HEK293 (cell line): Measurements from ENCODE around the gene KCNV2.

Experiments used
- CTCF ChIA-PET: fragments of 350-600 bp; formaldehyde crosslinking; extraction: SDS; loops from one replicate; lab custom pipeline; 2021; ENCODE audit warnings: antibody characterized with exemption; lab: Yijun Ruan, JAX
- POLR2A ChIA-PET: fragments of 300-600 bp; formaldehyde crosslinking; extraction: SDS; loops from one replicate; lab custom pipeline; 2020; ENCODE audit warnings: antibody characterized with exemption, inconsistent platforms; lab: Yijun Ruan, JAX
- H3K27ac ChIP-seq: fragments of 200-500 bp; sonication (Bioruptor generic); 2 replicates; pipeline ENCODE4 v1.5.1; 2014; ENCODE audit warnings: low read depth, low read length, control low read depth, inconsistent platforms; ENCODE audit errors: extremely low read depth
- H3K36me3 ChIP-seq, 2 experiments: fragments of 200-500 bp in 1 of 2; sonication (Bioruptor generic) in 1 of 2; 1 replicate in 1 of 2; 2 replicates in 1 of 2; pipeline ENCODE4 v1.5.1; 2014 to 2017; ENCODE audit warnings: inconsistent platforms in 2 of 2, low read length in 2 of 2; ENCODE audit not compliant: control insufficient read depth in 2 of 2, insufficient read depth in 1 of 2
- H3K4me1 ChIP-seq: fragments of 200-500 bp; sonication (Bioruptor generic); 2 replicates; pipeline ENCODE4 v1.5.1; 2014; ENCODE audit warnings: mild to moderate bottlenecking, low read length, inconsistent platforms; ENCODE audit not compliant: control insufficient read depth, insufficient read depth
- H3K4me3 ChIP-seq: 2 replicates; pipeline ENCODE4 v1.5.1; 2011; ENCODE audit warnings: low read depth, mild to moderate bottlenecking, control low read depth, low read length, moderate library complexity
- H3K9me3 ChIP-seq: fragments of 200-500 bp; sonication (Bioruptor generic); 2 replicates; pipeline ENCODE4 v1.5.1; 2014; ENCODE audit warnings: low read depth, low read length, inconsistent platforms; ENCODE audit not compliant: control insufficient read depth, insufficient read depth
- GLIS2 ChIP-seq: fragments of 450-650 bp; formaldehyde crosslinking; IDR thresholded peaks from 2 replicates; pipeline ENCODE4 v1.5.1; 2016; ENCODE audit warnings: missing biosample characterization, missing genetic modification characterization
- RBAK ChIP-seq: fragments of 450-650 bp; formaldehyde crosslinking; IDR thresholded peaks from 2 replicates; pipeline ENCODE4 v1.5.1; 2016; ENCODE audit warnings: missing biosample characterization, missing genetic modification characterization
- REPIN1 ChIP-seq: fragments of 450-650 bp; formaldehyde crosslinking; IDR thresholded peaks from 2 replicates; pipeline ENCODE4 v1.5.1; 2017; ENCODE audit warnings: missing biosample characterization, missing genetic modification characterization, low read depth
- SALL2 ChIP-seq: fragments of 450-650 bp; formaldehyde crosslinking; IDR thresholded peaks from 2 replicates; pipeline ENCODE4 v1.5.0; 2017; ENCODE audit warnings: missing biosample characterization, mild to moderate bottlenecking, missing genetic modification characterization, borderline replicate concordance
- SCRT2 ChIP-seq: fragments of 450-650 bp; formaldehyde crosslinking; IDR thresholded peaks from 2 replicates; pipeline ENCODE4 v1.5.1; 2016; ENCODE audit warnings: missing biosample characterization, missing genetic modification characterization
- SETDB1 ChIP-seq: IDR thresholded peaks from one replicate; pipeline ENCODE4 v1.6.1; 2017; ENCODE audit warnings: mild to moderate bottlenecking, low read length, moderate library complexity, mixed read lengths; ENCODE audit not compliant: insufficient read length
- SP2 ChIP-seq: fragments of 450-650 bp; formaldehyde crosslinking; IDR thresholded peaks from 2 replicates; pipeline ENCODE4 v1.5.1; 2016; ENCODE audit warnings: missing biosample characterization, missing genetic modification characterization
- ZBTB1 ChIP-seq: fragments of 450-650 bp; formaldehyde crosslinking; IDR thresholded peaks from 2 replicates; pipeline ENCODE4 v1.5.1; 2016; ENCODE audit warnings: missing biosample characterization, missing genetic modification characterization
- ZFP37 ChIP-seq: fragments of 450-650 bp; formaldehyde crosslinking; IDR thresholded peaks from 2 replicates; pipeline ENCODE4 v1.5.1; 2016; ENCODE audit warnings: missing biosample characterization, missing genetic modification characterization
- ZNF157 ChIP-seq: fragments of 450-650 bp; formaldehyde crosslinking; IDR thresholded peaks from 2 replicates; pipeline ENCODE4 v1.5.1; 2016; ENCODE audit warnings: missing biosample characterization, missing genetic modification characterization
- ZNF175 ChIP-seq: fragments of 450-650 bp; formaldehyde crosslinking; IDR thresholded peaks from 2 replicates; pipeline ENCODE4 v1.5.1; 2016; ENCODE audit warnings: missing biosample characterization, missing genetic modification characterization
- ZNF202 ChIP-seq: fragments of 450-650 bp; formaldehyde crosslinking; IDR thresholded peaks from 2 replicates; pipeline ENCODE4 v1.5.1; 2016; ENCODE audit warnings: missing biosample characterization, missing genetic modification characterization, borderline replicate concordance
- ZNF23 ChIP-seq: fragments of 450-650 bp; formaldehyde crosslinking; IDR thresholded peaks from 2 replicates; pipeline ENCODE4 v1.5.1; 2016; ENCODE audit warnings: missing biosample characterization, missing genetic modification characterization, borderline replicate concordance
- ZNF239 ChIP-seq: fragments of 450-650 bp; formaldehyde crosslinking; IDR thresholded peaks from 2 replicates; pipeline ENCODE4 v1.5.1; 2016; ENCODE audit warnings: missing biosample characterization, missing genetic modification characterization
- ZNF24 ChIP-seq: fragments of 450-650 bp; formaldehyde crosslinking; IDR thresholded peaks from 2 replicates; pipeline ENCODE4 v1.5.1; 2016; ENCODE audit warnings: missing biosample characterization, missing genetic modification characterization
- ZNF274 ChIP-seq, 2 experiments: fragments of 200-500 bp in 1 of 2; fragments of 450-650 bp in 1 of 2; sonication (Bioruptor generic) in 1 of 2; formaldehyde crosslinking in 1 of 2; IDR thresholded peaks; 2 replicates each; pipeline versions ENCODE4 v1.5.1 to v1.6.1; 2014 to 2016; ENCODE audit warnings: borderline replicate concordance in 1 of 2, inconsistent platforms in 1 of 2, low read length in 1 of 2, missing biosample characterization in 1 of 2, missing genetic modification characterization in 1 of 2
- ZNF302 ChIP-seq: fragments of 450-650 bp; formaldehyde crosslinking; IDR thresholded peaks from 2 replicates; pipeline ENCODE4 v1.5.1; 2016; ENCODE audit warnings: missing biosample characterization, missing genetic modification characterization, low read depth
- ZNF335 ChIP-seq: fragments of 450-650 bp; formaldehyde crosslinking; conservative IDR thresholded peaks from 2 replicates; pipeline ENCODE4 v1.5.1; 2016; ENCODE audit warnings: missing biosample characterization, missing genetic modification characterization
- ZNF404 ChIP-seq: fragments of 450-650 bp; formaldehyde crosslinking; IDR thresholded peaks from 2 replicates; pipeline ENCODE4 v1.5.1; 2017; ENCODE audit warnings: missing biosample characterization, missing genetic modification characterization
- ZNF426 ChIP-seq: fragments of 450-650 bp; formaldehyde crosslinking; IDR thresholded peaks from 2 replicates; pipeline ENCODE4 v1.5.1; 2017; ENCODE audit warnings: missing biosample characterization, missing genetic modification characterization, mild to moderate bottlenecking, inconsistent platforms, moderate library complexity
- ZNF473 ChIP-seq: fragments of 450-650 bp; formaldehyde crosslinking; IDR thresholded peaks from 2 replicates; pipeline ENCODE4 v1.5.1; 2017; ENCODE audit warnings: missing biosample characterization, missing genetic modification characterization
- ZNF571 ChIP-seq: fragments of 450-650 bp; formaldehyde crosslinking; IDR thresholded peaks from 2 replicates; pipeline ENCODE4 v1.5.0; 2017; ENCODE audit warnings: missing biosample characterization, missing genetic modification characterization
- ZNF585B ChIP-seq: fragments of 450-650 bp; formaldehyde crosslinking; IDR thresholded peaks from 2 replicates; pipeline ENCODE4 v1.5.1; 2016; ENCODE audit warnings: missing biosample characterization, missing genetic modification characterization
- ZNF621 ChIP-seq: fragments of 450-650 bp; formaldehyde crosslinking; IDR thresholded peaks from 2 replicates; pipeline ENCODE4 v1.5.1; 2017; ENCODE audit warnings: missing biosample characterization, missing genetic modification characterization
- ZNF664 ChIP-seq: fragments of 450-650 bp; formaldehyde crosslinking; IDR thresholded peaks from 2 replicates; pipeline ENCODE4 v1.5.1; 2016; ENCODE audit warnings: missing biosample characterization, missing genetic modification characterization
- ZNF701 ChIP-seq: fragments of 450-650 bp; formaldehyde crosslinking; IDR thresholded peaks from 2 replicates; pipeline ENCODE4 v1.5.1; 2016; ENCODE audit warnings: missing biosample characterization, missing genetic modification characterization
- ZNF747 ChIP-seq: fragments of 450-650 bp; formaldehyde crosslinking; IDR thresholded peaks from 2 replicates; pipeline ENCODE4 v1.5.1; 2016; ENCODE audit warnings: missing biosample characterization, missing genetic modification characterization
- ZSCAN16 ChIP-seq: fragments of 450-650 bp; formaldehyde crosslinking; IDR thresholded peaks from 2 replicates; pipeline ENCODE4 v1.5.1; 2016; ENCODE audit warnings: missing biosample characterization, missing genetic modification characterization
- ZXDB ChIP-seq: fragments of 450-650 bp; formaldehyde crosslinking; IDR thresholded peaks from 2 replicates; pipeline ENCODE4 v1.5.1; 2016; ENCODE audit warnings: missing biosample characterization, missing genetic modification characterization
- TF ChIP-seq, protein P1 (sequence below): fragments of 450-650 bp; formaldehyde crosslinking; conservative IDR thresholded peaks from 2 replicates; pipeline ENCODE4 v1.5.1; 2016; ENCODE audit warnings: low read depth, missing biosample characterization, missing genetic modification characterization
- TF ChIP-seq, protein P2 (sequence below): fragments of 450-650 bp; formaldehyde crosslinking; IDR thresholded peaks from 2 replicates; pipeline ENCODE4 v1.5.1; 2017; ENCODE audit warnings: missing biosample characterization, missing genetic modification characterization

KCNV2 gene

DNA sequence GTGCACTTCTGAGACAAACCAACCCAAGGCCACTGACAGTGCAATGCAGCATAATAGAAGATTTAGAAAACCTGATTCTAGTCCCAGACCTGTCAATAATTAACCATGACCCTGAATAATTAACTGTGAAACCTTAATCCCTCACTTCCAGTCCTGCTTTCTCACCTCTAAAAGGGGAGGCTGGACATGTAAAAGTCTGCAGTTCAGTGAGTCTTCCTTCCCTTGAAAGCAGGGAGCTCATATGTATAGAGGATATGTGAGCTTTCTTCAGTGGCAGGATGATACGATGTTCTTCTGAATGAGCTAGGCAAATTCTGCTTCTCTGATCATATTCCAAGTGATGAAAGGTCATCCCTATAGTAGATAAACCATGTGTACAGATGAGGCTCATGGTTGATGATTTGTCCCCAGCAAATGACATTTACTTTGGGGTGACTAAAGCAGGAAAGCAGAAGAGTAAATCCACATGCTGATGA is 2.9 kb downstream of the KCNV2 start:
- Histone ChIP-seq H3K27ac (no peak overlapping the region), H3K4me3 (no peak overlapping the region)
- CTCF ChIA-PET: interaction anchor here (0.5 to 1.4 kb wide), 4 partner anchors 8 to 479 kb away, joined by 3 to 5 read pairs (median 4); no protein-coding TSS in a partner anchor
- TF ChIP-seq ZNF404 (tag by site-specific recombination) (no peak), GLIS2 (tag by site-specific recombination) (no peak), ZNF202 (tag by site-specific recombination) (no peak), ZNF701 (tag by site-specific recombination) (no peak), RBAK (tag by site-specific recombination) (no peak), ZNF274 (IDR thresholded peaks at IDR 0.05; ENCODE audit: low read length) (no peak), ZNF274 (tag by site-specific recombination; IDR thresholded peaks at IDR 0.05; ENCODE audit: borderline replicate concordance) (no peak), ZNF664 (tag by site-specific recombination) (no peak), ZNF175 (tag by site-specific recombination) (no peak), SETDB1 (no peak), ZNF23 (tag by site-specific recombination) (no peak), SP2 (tag by site-specific recombination) (no peak), ZSCAN16 (tag by site-specific recombination) (no peak), ZNF24 (tag by site-specific recombination) (no peak)
- TF ChIP-seq, protein P1, sequence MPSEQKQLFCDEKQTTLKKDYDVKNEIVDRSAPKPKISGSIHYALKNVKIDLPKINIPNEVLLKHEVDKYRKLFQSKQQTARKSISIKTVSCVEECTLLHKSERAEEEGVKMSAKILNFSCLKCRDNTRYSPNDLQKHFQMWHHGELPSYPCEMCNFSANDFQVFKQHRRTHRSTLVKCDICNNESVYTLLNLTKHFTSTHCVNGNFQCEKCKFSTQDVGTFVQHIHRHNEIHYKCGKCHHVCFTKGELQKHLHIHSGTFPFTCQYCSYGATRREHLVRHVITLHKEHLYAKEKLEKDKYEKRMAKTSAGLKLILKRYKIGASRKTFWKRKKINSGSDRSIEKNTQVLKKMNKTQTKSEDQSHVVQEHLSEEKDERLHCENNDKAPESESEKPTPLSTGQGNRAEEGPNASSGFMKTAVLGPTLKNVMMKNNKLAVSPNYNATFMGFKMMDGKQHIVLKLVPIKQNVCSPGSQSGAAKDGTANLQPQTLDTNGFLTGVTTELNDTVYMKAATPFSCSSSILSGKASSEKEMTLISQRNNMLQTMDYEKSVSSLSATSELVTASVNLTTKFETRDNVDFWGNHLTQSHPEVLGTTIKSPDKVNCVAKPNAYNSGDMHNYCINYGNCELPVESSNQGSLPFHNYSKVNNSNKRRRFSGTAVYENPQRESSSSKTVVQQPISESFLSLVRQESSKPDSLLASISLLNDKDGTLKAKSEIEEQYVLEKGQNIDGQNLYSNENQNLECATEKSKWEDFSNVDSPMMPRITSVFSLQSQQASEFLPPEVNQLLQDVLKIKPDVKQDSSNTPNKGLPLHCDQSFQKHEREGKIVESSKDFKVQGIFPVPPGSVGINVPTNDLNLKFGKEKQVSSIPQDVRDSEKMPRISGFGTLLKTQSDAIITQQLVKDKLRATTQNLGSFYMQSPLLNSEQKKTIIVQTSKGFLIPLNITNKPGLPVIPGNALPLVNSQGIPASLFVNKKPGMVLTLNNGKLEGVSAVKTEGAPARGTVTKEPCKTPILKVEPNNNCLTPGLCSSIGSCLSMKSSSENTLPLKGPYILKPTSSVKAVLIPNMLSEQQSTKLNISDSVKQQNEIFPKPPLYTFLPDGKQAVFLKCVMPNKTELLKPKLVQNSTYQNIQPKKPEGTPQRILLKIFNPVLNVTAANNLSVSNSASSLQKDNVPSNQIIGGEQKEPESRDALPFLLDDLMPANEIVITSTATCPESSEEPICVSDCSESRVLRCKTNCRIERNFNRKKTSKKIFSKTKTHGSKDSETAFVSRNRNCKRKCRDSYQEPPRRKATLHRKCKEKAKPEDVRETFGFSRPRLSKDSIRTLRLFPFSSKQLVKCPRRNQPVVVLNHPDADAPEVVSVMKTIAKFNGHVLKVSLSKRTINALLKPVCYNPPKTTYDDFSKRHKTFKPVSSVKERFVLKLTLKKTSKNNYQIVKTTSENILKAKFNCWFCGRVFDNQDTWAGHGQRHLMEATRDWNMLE (tag by site-specific recombination): no peak
- TF ChIP-seq, protein P2, sequence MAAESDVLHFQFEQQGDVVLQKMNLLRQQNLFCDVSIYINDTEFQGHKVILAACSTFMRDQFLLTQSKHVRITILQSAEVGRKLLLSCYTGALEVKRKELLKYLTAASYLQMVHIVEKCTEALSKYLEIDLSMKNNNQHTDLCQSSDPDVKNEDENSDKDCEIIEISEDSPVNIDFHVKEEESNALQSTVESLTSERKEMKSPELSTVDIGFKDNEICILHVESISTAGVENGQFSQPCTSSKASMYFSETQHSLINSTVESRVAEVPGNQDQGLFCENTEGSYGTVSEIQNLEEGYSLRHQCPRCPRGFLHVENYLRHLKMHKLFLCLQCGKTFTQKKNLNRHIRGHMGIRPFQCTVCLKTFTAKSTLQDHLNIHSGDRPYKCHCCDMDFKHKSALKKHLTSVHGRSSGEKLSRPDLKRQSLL: no peak
- TF ChIP-seq, all 188 proteins: peak for 0
- Histone ChIP-seq H3K4me1 (no peaks in the 10 kb centered on the region), H3K9me3 (no peaks in the 10 kb centered on the region), H3K36me3 (peaks cover 0 to 7% of the 10 kb centered on the region in 2 experiments; a peak in 1 of 3 replicates)
- POLR2A ChIA-PET: no interaction called here

DNA sequence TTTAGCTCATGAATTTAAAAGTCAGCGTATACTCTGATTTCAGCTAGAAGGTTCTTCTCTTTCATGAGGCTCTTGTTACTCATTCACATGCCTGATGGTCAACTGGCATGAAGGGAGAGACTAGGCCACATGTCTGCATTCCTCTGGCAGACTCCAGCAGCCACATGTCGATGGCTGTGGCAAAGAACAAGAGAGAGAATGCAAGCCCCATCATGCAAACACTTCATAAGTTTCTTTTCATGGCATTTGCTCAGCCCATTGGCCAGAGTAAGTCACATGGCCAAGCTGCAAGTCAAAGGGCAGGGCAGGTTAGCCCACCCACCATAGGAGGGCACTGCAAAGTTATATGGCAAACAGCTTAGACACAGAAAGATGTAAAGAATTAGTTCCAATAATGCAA is 5.4 kb downstream of the KCNV2 start:
- no peak overlapping the region for H3K4me3 ChIP-seq
- H3K9me3 ChIP-seq: no peaks in the 10 kb centered on the region
- peaks cover 1% of the 10 kb centered on the region; the same call in 1 of the 2 replicates for H3K4me1 ChIP-seq
- no peak overlapping the region for H3K27ac ChIP-seq
- no peak for TF ChIP-seq ZNF302
- TF ChIP-seq ZNF157 (tag by site-specific recombination): no peak
- TF ChIP-seq ZNF585B (tag by site-specific recombination): no peak
- no peak for TF ChIP-seq SALL2 (tag by site-specific recombination)
- TF ChIP-seq ZFP37 (tag by site-specific recombination): no peak
- TF ChIP-seq ZNF426 (tag by site-specific recombination): no peak
- TF ChIP-seq ZNF335 (tag by site-specific recombination): no peak
- TF ChIP-seq ZBTB1: no peak
- no peak for TF ChIP-seq REPIN1 (tag by site-specific recombination)
- no peak for TF ChIP-seq ZNF621 (tag by site-specific recombination)
- no peak for TF ChIP-seq ZNF473 (tag by site-specific recombination)
- TF ChIP-seq ZNF571 (tag by site-specific recombination): no peak
- TF ChIP-seq ZXDB: no peak
- TF ChIP-seq ZNF747 (tag by site-specific recombination): no peak
- no peak for TF ChIP-seq ZNF239 (tag by site-specific recombination)
- no peak for TF ChIP-seq SCRT2 (tag by site-specific recombination)
- ChIA-PET POLR2A (no interaction called here), CTCF (no interaction called here)
- peaks cover 0 to 7% of the 10 kb centered on the region in 2 experiments; a peak in 1 of 3 replicates for H3K36me3 ChIP-seq
